Uterus (tissue), 4 donors: Measurements from ENCODE around the gene TNNI2. TPM values are rescaled to one million over a fixed set of nuclear protein-coding genes. Genes with fewer than 3 reads are reported as not detected.

Experiments used
- DNase-seq, 2 donors: peaks; one replicate each; pipeline ENCODE4 v3.0.0-alpha.2; 2019 to 2020
- H3K27ac ChIP-seq, 2 donors: fragments of 200-600 bp; sonication (generic); 1 replicate in 1 of 2; 2 replicates in 1 of 2; pipeline ENCODE4 v1.5.1; 2016 to 2018
- H3K27me3 ChIP-seq, 2 donors: fragments of 200-600 bp; sonication (generic); one replicate each; pipeline ENCODE4 v1.5.1; 2018 to 2019; ENCODE audit warnings: control low read depth in 1 of 2
- H3K36me3 ChIP-seq, 2 donors: fragments of 200-600 bp; sonication (generic); one replicate each; pipeline ENCODE4 v1.5.1; 2019; ENCODE audit warnings: control low read depth in 1 of 2
- H3K4me1 ChIP-seq, 2 donors: fragments of 200-600 bp; sonication (generic); one replicate each; pipeline ENCODE4 v1.5.1; 2018 to 2019; ENCODE audit warnings: control low read depth in 1 of 2
- H3K4me3 ChIP-seq, 2 donors: fragments of 200-600 bp; sonication (generic); 1 replicate in 1 of 2; 2 replicates in 1 of 2; pipeline ENCODE4 v1.5.1; 2018 to 2019; ENCODE audit warnings: mild to moderate bottlenecking in 1 of 2
- H3K9me3 ChIP-seq, 2 donors: fragments of 200-600 bp; sonication (generic); one replicate each; pipeline ENCODE4 v1.5.1; 2019; ENCODE audit warnings: control low read depth in 1 of 2
- POLR2A ChIP-seq, 2 donors: fragments of 450-650 bp; IDR thresholded peaks; one replicate each; pipeline ENCODE4 v1.6.1; 2016; ENCODE audit warnings: antibody characterized with exemption in 2 of 2, mild to moderate bottlenecking in 1 of 2, moderate library complexity in 1 of 2
- intact Hi-C: fragments of 100-400 bp; cut with DNase I; formaldehyde crosslinking; loops from one replicate; pipeline ENCODE4 v1.15.1; 2023; ENCODE audit warnings: low total_unique reads
- total RNA-seq, 4 donors: library from RNA; depleted of rRNA in 3 of 4; stranded (reverse); fragments of >200 nt in 3 of 4; gene quantifications; one replicate each; pipeline versions ENCODE4 v1.1.0 to v1.2.4, GENCODE V29; 2014 to 2023
- TF ChIP-seq, protein P1 (sequence below), 4 experiments: fragments of 200-600 bp in 2 of 4; fragments of 450-650 bp in 2 of 4; sonication (generic) in 2 of 4; IDR thresholded peaks; one replicate each; pipeline ENCODE4 v1.5.1; 2016 to 2019; ENCODE audit warnings: antibody characterized with exemption in 4 of 4, mild to moderate bottlenecking in 2 of 4, moderate library complexity in 1 of 4
- donor health status: DM: yes; HTN: yes; CAD: no.

Gene TNNI2
- total RNA-seq, 4 donors from 2014 or later: 0.95 to 1.5 TPM; not detected in 2

DNA sequence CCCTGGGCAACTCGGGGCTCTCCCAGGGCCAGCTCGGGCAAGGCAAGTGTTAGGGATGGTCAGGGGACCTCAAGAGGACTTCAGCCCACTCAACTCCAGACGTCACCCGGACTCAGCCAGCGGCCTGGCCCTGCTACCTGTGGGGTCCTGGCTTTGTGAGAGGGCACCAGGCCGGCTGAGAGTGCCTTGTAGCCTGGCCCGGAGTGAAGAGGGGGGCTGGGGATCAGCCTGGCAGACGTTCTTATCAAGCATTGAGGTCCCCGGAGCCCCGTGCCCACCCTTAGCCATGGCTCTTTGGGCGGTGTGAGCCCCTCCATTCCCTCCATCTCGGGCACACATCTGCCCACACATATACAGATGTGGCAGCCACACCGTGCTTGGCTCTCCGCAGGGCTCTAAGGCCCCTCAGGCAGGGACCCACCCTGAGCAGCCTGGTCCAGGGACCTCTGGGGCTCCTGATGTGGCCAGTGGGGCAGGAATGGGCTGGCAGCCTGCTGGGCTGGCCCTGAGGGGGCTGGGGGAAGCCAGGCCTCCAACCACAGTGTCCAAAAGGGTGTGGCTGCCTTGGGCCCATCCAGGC is 29.4 kb downstream of the TNNI2 start:
- Histone ChIP-seq H3K27me3 (no peaks in the 10 kb centered on the region), H3K9me3 (no peaks in the 10 kb centered on the region), H3K4me1 (peaks cover 0 to 17% of the 10 kb centered on the region in 2 donors), H3K36me3 (no peaks in the 10 kb centered on the region), H3K4me3 (peak overlapping the region in 1 of 2 donors; percentile 30), H3K27ac (peak overlapping the region; percentile 77 to 89)
- DNase-seq: no peak
- TF ChIP-seq, protein P1, sequence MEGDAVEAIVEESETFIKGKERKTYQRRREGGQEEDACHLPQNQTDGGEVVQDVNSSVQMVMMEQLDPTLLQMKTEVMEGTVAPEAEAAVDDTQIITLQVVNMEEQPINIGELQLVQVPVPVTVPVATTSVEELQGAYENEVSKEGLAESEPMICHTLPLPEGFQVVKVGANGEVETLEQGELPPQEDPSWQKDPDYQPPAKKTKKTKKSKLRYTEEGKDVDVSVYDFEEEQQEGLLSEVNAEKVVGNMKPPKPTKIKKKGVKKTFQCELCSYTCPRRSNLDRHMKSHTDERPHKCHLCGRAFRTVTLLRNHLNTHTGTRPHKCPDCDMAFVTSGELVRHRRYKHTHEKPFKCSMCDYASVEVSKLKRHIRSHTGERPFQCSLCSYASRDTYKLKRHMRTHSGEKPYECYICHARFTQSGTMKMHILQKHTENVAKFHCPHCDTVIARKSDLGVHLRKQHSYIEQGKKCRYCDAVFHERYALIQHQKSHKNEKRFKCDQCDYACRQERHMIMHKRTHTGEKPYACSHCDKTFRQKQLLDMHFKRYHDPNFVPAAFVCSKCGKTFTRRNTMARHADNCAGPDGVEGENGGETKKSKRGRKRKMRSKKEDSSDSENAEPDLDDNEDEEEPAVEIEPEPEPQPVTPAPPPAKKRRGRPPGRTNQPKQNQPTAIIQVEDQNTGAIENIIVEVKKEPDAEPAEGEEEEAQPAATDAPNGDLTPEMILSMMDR (IDR thresholded peaks at IDR 0.05): no peak
- TF ChIP-seq POLR2A (IDR thresholded peaks at IDR 0.05): no peak
- intact Hi-C loops: no loop called here

DNA sequence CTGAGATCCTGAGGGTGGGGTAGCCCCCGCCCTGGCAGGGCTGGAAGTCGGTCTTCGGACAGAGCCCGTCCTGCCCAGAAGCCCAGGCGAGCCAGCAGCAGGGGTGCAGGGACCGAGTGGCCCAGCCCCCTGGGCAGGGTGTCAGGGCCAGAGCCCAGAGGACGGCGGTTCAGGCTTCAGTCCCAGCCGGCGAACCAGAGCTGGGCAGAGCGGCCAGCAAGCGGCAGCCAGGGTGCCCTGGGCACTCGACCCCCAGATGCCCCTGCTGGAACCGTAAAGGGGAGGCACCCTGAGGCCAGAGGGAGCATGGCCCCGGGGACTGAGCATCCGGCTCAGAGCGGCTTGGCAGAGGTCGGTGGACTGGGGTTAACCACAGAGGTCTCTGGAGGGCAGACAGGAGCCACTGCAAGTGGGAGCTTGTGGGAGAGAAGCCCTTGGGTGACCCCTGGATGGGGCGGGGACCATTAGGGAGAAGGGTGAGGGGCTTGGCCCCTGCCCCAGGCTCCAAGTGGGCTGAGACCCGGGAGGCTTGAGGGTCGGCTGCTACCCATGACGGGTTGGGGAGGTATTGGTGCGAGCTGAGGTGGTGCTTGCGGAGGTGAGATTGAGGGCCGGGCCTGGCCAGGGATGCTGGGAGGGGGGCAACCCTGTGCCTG is 30.0 kb downstream of the TNNI2 start:
- no peak for TF ChIP-seq POLR2A (IDR thresholded peaks at IDR 0.05)
- TF ChIP-seq, protein P1 (IDR thresholded peaks at IDR 0.05): no peak
- Histone ChIP-seq H3K27ac (peak overlapping the region; percentile 77 to 89), H3K36me3 (no peaks in the 10 kb centered on the region), H3K4me3 (peak overlapping the region; percentile 21 to 30), H3K9me3 (no peaks in the 10 kb centered on the region), H3K27me3 (no peaks in the 10 kb centered on the region), H3K4me1 (peaks cover 0 to 17% of the 10 kb centered on the region in 2 donors)
- no peak for DNase-seq
- intact Hi-C loops: no loop called here

- intact Hi-C loops: no loop called here
- peak overlapping the region; percentile 21 to 30 for H3K4me3 ChIP-seq
- H3K36me3 ChIP-seq: no peaks in the 10 kb centered on the region
- H3K27ac ChIP-seq: peak overlapping the region; percentile 77 to 89
- DNase-seq: peak; percentile 52 to 64
- no peaks in the 10 kb centered on the region for H3K27me3 ChIP-seq
- TF ChIP-seq, protein P1 (IDR thresholded peaks at IDR 0.05): peak in 2 of 4 experiments; percentile 29 to 39
- TF ChIP-seq POLR2A (IDR thresholded peaks at IDR 0.05): no peak
- H3K9me3 ChIP-seq: no peaks in the 10 kb centered on the region
- H3K4me1 ChIP-seq: peaks cover 0 to 15% of the 10 kb centered on the region in 2 donors
These were observed 30.9 kb downstream of the TNNI2 start for GRCh38 chr11:1869427-1870325.

DNA sequence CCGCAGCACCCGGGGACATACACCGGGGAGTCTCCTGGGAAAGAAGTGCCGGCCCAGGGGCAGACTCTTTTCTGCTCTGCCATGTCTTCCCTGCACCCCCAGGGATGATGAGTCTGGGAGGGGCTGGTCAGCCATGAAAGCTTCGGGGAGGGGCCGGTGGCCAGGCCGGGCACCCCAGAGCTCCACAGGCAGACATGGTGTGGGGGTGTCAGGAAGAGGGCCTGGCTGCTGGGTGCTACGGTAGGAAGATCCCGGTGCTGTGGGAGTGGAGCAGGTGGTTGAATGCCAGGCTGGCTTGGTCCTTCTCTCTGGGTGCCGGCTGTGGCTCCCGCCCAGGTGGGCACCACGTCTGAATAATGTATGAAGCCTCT is 31.5 kb downstream of the TNNI2 start:
- H3K27me3 ChIP-seq: no peaks in the 10 kb centered on the region

More for the DNA sequence above, 31.5 kb downstream of the TNNI2 start:
- intact Hi-C loops: no loop called here
- no peak for TF ChIP-seq POLR2A (IDR thresholded peaks at IDR 0.05)
- TF ChIP-seq, protein P1 (IDR thresholded peaks at IDR 0.05): no peak
- Histone ChIP-seq H3K27ac (peak overlapping the region; percentile 77 to 89), H3K4me1 (peaks cover 0 to 11% of the 10 kb centered on the region in 2 donors), H3K4me3 (peak overlapping the region; percentile 21 to 30), H3K9me3 (no peaks in the 10 kb centered on the region), H3K36me3 (no peaks in the 10 kb centered on the region)
- no peak for DNase-seq
